Measurements from ENCODE around the gene CYP4F22. TPM values are rescaled to one million over a fixed set of nuclear protein-coding genes. Genes with fewer than 3 reads are reported as not detected.
"Not testable (repeated sequence)": the region's sequence is repeated elsewhere in the genome, so short reads cannot be mapped to it uniquely, and the experiment has no call there.

Gene CYP4F22
- total RNA-seq, 4 donors from 2014 or later, result 65.3 to 119 (median 96.1) TPM

DNA sequence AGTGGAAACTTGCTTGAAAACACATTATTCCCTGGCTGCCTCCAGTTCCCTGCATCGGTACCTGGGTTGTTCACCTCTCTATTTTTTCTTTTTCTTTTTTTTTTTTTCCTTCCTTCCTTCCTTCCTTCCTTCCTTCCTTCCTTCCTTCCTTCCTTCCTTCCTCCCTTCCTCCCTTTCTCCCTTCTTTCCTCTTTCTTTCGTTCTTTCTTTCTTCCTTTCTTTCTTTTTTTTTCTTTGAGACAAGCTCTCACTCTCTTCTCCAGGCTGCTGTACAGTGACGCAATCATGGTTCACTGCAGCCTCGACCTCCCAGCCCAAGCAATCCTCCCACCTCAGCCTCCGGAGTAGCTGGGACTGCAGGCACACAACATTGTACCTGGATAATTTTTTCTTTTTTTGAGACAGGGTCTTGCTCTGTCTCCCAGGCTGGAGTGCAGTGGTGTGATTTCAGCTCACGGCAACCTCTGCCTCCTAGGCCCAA, 40.6 kb upstream of the CYP4F22 start:
- 82 to 88% methylated on average over 6 of the region's 6 CpGs for WGBS, 2 donors
- H3K4me3 ChIP-seq (ENCODE audit: low read depth, poor library complexity, severe bottlenecking), result no peak overlapping the region
- intact Hi-C loops (cut with DNase I; ENCODE audit: low total_unique reads), result no loop called here
- DNase-seq (ENCODE audit: low spot score in 2 of 2), result no peak
- TF ChIP-seq, protein P1, sequence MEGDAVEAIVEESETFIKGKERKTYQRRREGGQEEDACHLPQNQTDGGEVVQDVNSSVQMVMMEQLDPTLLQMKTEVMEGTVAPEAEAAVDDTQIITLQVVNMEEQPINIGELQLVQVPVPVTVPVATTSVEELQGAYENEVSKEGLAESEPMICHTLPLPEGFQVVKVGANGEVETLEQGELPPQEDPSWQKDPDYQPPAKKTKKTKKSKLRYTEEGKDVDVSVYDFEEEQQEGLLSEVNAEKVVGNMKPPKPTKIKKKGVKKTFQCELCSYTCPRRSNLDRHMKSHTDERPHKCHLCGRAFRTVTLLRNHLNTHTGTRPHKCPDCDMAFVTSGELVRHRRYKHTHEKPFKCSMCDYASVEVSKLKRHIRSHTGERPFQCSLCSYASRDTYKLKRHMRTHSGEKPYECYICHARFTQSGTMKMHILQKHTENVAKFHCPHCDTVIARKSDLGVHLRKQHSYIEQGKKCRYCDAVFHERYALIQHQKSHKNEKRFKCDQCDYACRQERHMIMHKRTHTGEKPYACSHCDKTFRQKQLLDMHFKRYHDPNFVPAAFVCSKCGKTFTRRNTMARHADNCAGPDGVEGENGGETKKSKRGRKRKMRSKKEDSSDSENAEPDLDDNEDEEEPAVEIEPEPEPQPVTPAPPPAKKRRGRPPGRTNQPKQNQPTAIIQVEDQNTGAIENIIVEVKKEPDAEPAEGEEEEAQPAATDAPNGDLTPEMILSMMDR (IDR thresholded peaks at IDR 0.05), result no peak
- no peak for TF ChIP-seq POLR2A (IDR thresholded peaks at IDR 0.05)

GRCh38 chr19:15468675-15469512, 39.4 kb upstream of the CYP4F22 start:
- TF ChIP-seq, protein P1 (IDR thresholded peaks at IDR 0.05), result no peak
- no peak for TF ChIP-seq POLR2A (IDR thresholded peaks at IDR 0.05)
- DNase-seq (ENCODE audit: low spot score in 2 of 2), result no peak

GRCh38 chr19:15469513-15470297, 38.6 kb upstream of the CYP4F22 start:
- H3K4me3 ChIP-seq (ENCODE audit: low read depth, poor library complexity, severe bottlenecking), result no peak overlapping the region
- WGBS, 2 donors, result 4 to 5% methylated on average over 20 to 57 of the region's 65 CpGs
- intact Hi-C loops (cut with DNase I; ENCODE audit: low total_unique reads), result loop anchor here (10.0 kb wide), 1 partner anchor 85 kb away; no protein-coding TSS in a partner anchor
- TF ChIP-seq POLR2A (IDR thresholded peaks at IDR 0.05), result no peak
- TF ChIP-seq, protein P1 (IDR thresholded peaks at IDR 0.05), result no peak
- no peak for DNase-seq (ENCODE audit: low spot score in 2 of 2)

More at GRCh38 chr19:15468675-15469512, 39.4 kb upstream of the CYP4F22 start:
- WGBS, 2 donors, result 58 to 65% methylated on average over 12 of the region's 12 CpGs
- no peak overlapping the region for H3K4me3 ChIP-seq (ENCODE audit: low read depth, poor library complexity, severe bottlenecking)
- intact Hi-C loops (cut with DNase I; ENCODE audit: low total_unique reads), result no loop called here

DNA sequence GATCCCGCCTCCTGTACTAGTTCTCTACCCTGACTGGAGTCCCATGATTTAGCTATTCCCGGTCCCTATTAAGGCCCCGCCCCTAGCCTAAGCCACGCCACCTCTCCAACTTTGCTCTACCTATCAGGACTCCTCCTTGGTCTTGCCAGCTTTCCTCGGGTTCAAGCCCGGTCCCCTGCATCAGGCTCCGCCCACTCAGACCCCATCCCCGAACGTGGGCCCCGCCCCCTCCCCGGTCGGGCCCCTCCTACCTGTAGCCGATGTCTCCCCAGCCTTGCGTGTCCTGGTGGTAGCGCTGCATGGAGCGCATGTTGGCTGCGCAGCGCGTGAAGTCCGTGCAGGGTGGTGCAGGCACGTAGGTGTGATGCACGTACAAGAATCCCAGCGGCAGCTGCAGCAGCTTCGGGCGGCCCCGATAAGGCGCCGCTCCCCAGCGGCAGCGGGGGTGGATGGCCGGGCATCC, 36.7 kb upstream of the CYP4F22 start:
- TF ChIP-seq, protein P1 (IDR thresholded peaks at IDR 0.05), result no peak
- TF ChIP-seq POLR2A (IDR thresholded peaks at IDR 0.05), result no peak
- intact Hi-C loops (cut with DNase I; ENCODE audit: low total_unique reads), result loop anchor here (10.0 kb wide), 1 partner anchor 83 kb away; no protein-coding TSS in a partner anchor
- H3K4me3 ChIP-seq (ENCODE audit: low read depth, poor library complexity, severe bottlenecking), result no peak overlapping the region
- no peak for DNase-seq (ENCODE audit: low spot score in 2 of 2)
- 58 to 70% methylated on average over 29 to 31 of the region's 31 CpGs for WGBS, 2 donors

- WGBS, 2 donors, result 54 to 61% methylated on average over 4 of the region's 4 CpGs
- not testable (repeated sequence) for H3K4me3 ChIP-seq (ENCODE audit: low read depth, poor library complexity, severe bottlenecking); DNase-seq (ENCODE audit: low spot score in 2 of 2)
- intact Hi-C loops (cut with DNase I; ENCODE audit: low total_unique reads), result loop anchor here (10.0 kb wide), 1 partner anchor 81 kb away; no protein-coding TSS in a partner anchor
Measured at GRCh38 chr19:15473821-15474220, 34.5 kb upstream of the CYP4F22 start.

- WGBS, 2 donors, result 70 to 83% methylated on average over 4 of the region's 4 CpGs
- no peak for TF ChIP-seq POLR2A (IDR thresholded peaks at IDR 0.05)
- TF ChIP-seq, protein P1 (IDR thresholded peaks at IDR 0.05), result no peak
- no peak overlapping the region for H3K4me3 ChIP-seq (ENCODE audit: low read depth, poor library complexity, severe bottlenecking)
- intact Hi-C loops (cut with DNase I; ENCODE audit: low total_unique reads), result loop anchor here (10.0 kb wide), 1 partner anchor 80 kb away; no protein-coding TSS in a partner anchor
- DNase-seq (ENCODE audit: low spot score in 2 of 2), result no peak
Measured at GRCh38 chr19:15475169-15475568, 33.2 kb upstream of the CYP4F22 start.
